ENCODE data around the gene FANCC.

Gene FANCC

DNA sequence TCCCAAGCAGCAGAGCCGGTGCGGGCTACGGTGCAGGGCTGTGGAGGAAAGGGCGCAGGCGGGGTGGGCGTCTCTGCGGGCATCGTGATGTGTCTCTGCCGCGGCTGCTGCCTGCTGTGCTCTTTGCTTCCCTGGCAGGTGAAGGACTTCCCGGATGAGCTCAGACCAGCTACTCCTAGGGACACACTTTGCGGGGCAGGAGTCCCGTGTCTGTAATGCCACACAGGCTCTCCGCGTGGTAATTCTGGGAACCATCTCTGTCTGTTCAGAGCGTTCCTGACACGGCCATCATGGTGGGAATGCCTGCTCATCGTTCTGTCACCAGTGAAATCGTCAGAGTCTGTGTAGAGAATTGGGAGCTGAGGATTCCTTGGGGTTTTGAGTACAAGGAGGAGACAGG, 235.5 kb downstream of the FANCC start:
- DNase-seq: no peak

- no peak for DNase-seq
Observed at GRCh38 chr9:95080961-95081647, 236.4 kb downstream of the FANCC start.

- no peak for DNase-seq
Observed at GRCh38 chr9:95079461-95079860, 238.0 kb downstream of the FANCC start.

GRCh38 chr9:95078939-95079338, 238.6 kb downstream of the FANCC start:
- DNase-seq: peak; percentile 68

DNA sequence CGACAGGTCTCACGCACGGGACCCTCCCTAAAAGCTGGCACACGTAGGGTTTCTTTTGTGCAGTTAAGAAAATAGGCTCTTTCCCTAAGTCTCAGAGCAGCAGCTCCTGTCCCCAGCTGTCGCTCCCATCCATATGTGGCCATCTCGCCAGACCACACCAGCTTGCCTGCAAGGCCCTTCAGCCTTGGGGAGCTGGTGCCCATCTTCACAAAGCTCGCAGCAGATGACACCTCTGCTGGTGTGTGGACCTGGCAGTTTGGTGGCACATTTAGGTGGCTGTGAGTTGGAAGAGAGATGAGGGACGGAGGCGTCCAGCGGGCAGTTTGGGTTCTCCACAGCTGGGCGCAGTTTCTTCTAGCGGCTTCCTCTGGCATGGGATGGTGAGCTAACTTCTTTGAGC, 239.0 kb downstream of the FANCC start:
- DNase-seq: no peak

GRCh38 chr9:95077766-95078370, 239.6 kb downstream of the FANCC start:
- no peak for DNase-seq

DNA sequence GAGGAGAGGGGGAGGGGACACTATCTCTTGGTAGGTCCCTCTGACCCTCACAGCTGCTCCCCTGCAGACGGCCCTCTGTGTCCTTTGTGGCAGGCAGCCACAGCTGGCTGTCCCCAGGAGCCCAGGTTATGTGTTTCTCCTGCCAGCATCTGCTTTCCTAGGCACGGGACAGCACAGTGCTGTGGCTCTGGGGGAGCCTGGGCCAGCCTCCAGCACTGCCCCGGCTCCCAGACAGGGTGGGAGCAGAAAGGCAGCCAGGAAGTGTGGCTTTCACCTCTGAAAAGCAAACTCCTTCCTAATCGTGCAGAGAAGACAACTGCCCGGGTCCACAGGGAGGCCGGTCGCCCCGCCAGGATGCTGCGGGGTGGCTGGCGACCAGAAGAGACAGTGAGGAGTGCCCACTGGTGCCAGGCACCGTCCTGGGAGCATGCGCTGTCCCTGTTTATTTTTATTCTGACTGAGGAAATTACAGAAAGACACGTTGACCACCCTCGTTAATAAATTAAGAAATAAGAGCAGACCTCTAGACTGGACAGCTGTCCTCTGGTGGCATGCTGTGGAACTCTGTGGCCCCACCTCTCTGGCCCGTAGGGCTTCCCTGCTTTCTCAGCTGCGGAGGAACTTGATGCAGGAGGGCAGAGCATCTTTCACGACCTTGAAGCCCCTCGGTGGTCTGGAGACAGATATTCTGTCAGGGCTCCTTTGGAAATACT, 240.3 kb downstream of the FANCC start:
- no peak for DNase-seq

GRCh38 chr9:95076696-95077052, 240.8 kb downstream of the FANCC start:
- DNase-seq: no peak

DNA sequence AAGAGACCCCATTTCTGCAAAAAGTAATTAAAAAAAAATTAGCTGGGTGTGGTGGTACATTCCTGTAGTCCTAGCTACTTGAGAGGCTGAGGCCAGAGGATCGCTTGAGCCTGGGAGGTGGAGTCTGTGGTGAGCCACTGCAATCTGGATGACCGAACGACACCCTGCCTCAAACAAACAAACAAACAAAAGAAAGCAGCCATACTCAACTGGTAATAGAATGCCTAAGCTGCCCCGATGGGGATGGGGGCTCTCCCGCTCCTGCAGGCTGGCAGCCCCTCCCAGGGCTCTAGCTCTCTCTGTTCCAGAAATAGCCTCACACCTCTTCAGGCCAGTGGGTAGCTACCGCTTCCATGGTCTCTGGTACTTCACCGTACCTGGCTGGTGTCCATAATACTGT, 241.8 kb downstream of the FANCC start:
- DNase-seq: no peak

DNA sequence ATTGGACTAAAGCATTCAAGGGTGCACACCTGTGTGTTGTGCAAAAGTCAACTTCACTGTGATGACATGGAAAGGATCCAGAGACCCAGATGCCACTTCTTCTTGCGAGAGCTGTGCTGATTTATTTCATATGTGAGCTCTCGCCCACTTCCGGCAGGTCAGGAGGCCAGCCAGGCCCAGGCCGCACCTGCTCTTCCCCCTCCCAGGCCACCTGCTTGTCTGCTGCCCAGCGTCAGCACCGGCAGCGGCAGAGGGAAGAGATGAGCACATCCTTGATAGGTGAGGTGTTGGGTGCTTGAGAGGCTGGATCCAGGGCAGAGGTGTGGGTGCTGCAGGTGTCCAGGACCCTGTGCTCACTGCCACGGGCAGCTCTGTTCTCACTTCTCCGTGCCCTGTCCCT, 242.9 kb downstream of the FANCC start:
- peak; percentile 94 for DNase-seq

GRCh38 chr9:95073918-95074317, 243.6 kb downstream of the FANCC start:
- DNase-seq: no peak

DNA sequence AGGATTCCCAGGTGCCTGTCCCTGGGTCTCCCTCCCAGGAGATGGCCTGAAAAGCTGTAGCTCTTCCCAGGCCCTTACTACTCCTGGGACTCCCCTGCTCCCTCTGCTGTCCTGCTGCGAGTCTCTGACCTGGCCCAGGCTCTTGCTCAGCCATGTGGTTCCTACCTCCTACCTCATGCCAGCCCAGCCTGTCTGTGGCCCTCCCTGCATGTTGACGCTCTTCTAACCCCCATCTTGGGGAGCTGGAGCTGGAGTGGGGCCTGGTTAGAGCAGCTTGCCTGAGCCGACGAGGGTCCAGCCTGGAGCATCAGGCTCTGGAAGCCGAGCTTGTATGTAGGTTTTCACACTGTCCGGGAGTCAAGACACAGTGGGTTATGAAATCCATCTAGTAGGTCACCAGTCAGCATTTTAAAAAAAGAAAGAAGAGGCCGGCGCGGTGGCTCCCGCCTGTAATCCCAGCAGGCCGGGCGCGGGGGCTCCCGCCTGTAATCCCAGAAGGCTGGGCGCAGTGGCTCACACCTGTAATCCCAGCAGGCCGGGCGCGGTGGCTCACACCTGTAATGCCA, 244.4 kb downstream of the FANCC start:
- no peak for DNase-seq

DNA sequence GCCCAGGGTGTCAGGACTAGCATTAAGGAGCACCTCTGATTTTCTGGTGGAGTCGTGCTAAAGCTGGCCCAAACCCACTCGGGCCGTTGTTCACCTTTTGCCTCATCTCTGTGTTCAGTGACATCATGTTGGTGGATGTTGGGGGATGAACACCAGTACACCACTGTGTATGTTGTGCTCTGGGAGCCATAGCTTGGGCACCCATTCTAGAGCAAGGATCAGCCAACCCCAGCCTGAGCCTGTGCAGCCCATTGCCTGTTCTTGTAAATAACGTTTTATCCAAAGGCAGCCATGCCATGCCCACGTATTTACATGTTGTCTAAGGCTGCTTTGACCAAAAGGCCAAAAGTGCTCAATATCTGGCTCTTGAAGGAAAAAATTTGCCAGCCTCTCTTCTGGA, 245.6 kb downstream of the FANCC start:
- DNase-seq: no peak

GRCh38 chr9:95071450-95071849, 246.1 kb downstream of the FANCC start:
- DNase-seq: no peak

GRCh38 chr9:95070549-95071021, 246.9 kb downstream of the FANCC start:
- no peak for DNase-seq

DNA sequence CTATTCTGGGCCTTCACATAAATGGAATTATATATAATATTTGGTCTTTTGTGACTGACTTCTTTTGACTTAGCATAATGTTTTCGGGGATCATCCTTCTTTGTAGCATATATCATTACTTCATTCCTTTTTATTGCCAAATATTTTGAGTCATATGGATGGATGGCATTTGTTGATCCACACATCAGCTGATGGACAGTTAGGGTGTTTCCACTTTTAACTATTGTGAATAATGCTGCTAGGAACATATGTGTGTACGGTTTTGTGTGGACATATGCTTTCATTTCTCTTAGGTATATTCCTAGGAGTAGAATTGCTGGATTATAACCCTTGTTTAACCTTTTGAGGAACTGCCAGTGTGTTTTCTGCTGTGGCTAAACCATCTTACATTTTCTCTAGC, 249.6 kb downstream of the FANCC start:
- no peak for DNase-seq

DNA sequence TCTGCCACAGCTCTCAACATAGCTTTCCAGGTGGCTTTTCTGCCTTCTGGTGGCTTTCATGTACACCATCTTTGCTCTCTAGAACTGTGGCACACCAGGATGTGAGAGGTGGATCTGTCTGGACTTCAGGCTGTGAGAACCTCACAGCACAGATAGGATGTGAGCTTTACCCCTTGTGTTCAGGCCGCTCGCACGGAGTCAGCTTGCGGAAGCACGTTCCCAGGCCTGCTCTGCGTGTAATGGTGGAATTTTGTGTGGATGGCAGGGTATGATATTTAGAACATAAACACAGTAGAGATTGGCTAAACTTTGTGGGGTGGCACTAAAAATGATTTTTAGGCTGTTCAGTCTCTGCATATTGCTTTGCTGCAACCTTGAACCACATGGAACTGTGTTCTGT, 250.5 kb downstream of the FANCC start:
- DNase-seq: no peak

DNA sequence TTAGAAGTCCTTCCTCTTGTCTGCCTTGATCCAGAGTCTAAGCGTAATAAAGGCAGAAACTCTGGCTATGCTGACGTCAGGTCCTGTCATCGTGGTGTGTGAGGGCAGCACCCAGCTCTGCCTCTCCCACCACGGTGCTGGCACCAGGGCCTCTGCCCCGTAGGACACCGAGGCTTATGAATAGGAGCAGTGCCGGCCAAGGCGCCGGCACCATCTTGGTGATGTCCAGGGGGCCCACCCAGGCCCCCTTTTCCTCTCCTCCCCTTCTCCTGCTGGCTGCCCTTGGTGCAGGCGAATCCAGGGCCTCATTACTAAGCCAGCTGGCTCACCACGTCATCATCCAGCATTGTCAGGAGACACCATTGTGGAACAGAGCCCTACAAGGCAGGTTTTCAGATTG, 252.3 kb downstream of the FANCC start:
- no peak for DNase-seq

- DNase-seq: no peak
Observed at GRCh38 chr9:95063300-95063699, 254.2 kb downstream of the FANCC start.

GRCh38 chr9:95062596-95063065, 254.9 kb downstream of the FANCC start:
- DNase-seq: no peak

DNA sequence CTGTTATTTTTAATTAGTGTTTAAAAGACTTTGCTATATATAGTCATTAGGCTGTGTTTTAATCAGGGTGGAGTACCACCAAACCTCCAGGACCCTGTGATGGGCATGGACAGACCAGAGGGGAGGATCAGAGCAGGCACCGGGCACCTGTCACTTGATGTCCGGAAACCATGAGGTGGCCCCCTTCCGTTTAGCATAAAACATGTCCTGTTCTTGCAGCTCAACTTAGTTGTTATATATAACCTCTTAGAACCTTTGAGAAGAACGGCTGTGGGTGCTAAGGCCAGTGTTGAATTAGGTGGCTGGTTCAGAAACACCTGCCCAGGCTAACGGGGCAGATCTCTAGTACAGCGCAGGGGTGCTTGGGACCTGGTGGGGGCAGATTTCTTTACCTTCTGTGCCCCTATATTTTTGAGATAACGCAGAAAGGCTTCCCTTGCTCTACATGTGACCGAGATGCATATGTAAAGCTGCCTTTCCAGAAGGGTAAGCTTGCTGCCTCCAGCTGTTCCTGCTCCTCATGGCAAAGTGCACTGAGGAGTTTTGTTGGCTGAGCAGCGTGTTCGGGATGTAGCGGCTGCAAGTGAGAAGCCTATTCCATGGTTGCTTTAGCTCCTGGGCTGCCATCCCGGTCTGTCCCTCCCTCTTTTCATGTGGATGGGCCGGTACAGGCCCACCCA, 255.5 kb downstream of the FANCC start:
- no peak for DNase-seq

DNA sequence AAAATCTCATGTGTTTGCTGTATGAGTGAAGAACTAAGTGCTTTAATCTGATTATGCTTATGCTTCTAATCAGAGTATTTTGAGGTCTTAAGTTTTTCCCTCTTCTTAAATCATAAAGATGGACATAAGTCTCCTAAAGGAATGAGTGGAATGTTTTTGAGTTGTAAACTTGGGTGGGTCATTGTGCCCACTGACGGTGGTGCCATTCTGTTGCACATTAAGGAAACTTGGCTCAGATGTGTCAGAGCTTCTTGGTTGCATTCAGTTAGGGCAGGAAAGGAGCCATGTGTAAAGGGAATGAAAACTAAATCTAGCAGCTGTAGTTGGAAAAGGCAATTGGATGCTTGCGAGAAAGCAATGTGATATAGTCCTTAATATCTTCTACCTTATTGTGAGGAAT, 256.6 kb downstream of the FANCC start:
- DNase-seq: no peak

DNA sequence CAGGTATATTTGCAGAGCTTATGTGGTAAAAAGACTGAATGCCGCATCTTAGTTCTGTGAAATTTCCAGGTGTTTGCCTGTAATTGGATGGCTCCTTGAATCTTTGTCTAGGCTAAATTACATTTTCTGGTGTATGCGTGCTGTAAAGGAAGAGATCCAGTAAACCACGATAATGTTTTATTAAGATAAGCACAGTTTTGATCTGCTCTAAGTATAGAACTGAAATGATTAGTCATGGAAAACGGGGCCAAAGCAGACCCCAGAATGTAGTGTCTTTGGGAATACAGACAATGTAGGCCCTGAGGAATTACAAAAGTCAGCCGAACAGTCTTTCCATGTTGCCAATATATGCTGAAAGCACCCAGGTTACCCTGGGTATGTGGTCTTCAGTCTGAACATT, 257.3 kb downstream of the FANCC start:
- DNase-seq: no peak
